Neuron (in vitro differentiated cells): ENCODE measurements around the gene RAB37.

Experiments
- H2AFZ ChIP-seq: one replicate; pipeline ENCODE4 v1.6.1; 2013; ENCODE audit warnings: low read depth, mild to moderate bottlenecking, inconsistent platforms, low read length, moderate library complexity
- H3K27me3 ChIP-seq: one replicate; pipeline ENCODE4 v1.6.1; 2013; ENCODE audit warnings: low read length; ENCODE audit not compliant: insufficient read depth
- H3K36me3 ChIP-seq: one replicate; pipeline ENCODE4 v1.6.1; 2013; ENCODE audit warnings: low read length; ENCODE audit not compliant: insufficient read depth
- H3K4me1 ChIP-seq: one replicate; pipeline ENCODE4 v1.6.1; 2013; ENCODE audit warnings: low read length; ENCODE audit not compliant: insufficient read depth
- H3K4me3 ChIP-seq: 2 replicates; pipeline ENCODE4 v1.5.1; 2013; ENCODE audit warnings: mild to moderate bottlenecking, low read length, moderate library complexity
- H3K9me3 ChIP-seq: one replicate; pipeline ENCODE4 v1.6.1; 2013; ENCODE audit warnings: low read length

The RAB37 gene

DNA sequence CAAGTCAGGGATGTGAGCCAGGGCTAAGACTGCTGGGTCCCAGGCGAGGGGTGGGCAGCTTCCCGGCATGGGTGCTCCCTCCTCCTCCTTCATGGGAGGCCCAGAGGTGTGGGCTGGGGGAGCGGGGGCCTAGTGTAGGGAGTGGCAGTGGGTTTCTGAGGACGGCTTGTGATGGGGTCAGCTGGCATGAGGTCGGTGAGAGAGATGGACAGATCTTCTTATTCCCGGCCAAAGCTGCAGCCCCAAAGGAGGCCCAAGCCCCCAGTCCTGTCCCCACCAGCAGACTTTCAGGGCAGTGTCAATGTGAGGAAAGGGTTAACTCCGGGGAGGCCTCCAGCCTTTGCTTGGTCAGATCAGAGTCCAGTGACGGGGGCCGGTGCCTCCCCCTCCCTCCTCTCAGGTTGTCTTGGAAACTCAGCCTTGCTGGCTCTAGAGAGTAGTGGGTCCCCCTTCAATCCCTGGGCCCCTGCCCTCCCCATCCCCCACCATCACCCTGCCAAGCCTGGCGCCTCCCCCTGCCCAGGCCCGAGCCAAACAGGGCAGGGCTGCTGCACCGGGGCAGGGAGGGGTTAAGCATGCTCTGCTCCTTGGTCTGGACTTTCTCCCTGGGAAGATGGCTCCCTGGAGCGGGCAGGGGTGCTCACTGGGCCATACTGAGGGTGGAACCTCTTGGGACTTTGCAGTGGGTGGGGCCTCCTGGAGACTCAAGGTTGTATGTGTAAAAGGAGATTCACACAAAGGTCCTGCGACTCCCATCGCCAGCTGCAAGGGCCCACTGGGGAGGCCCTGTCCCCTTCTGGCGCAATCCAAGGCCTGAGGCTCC lies 26.7 kb downstream of the RAB37 start:
- H3K4me3 ChIP-seq: no peak overlapping the region
- H3K27me3 ChIP-seq: no peaks in the 10 kb centered on the region
- no peak overlapping the region for H2AFZ ChIP-seq
- no peaks in the 10 kb centered on the region for H3K9me3 ChIP-seq
- H3K4me1 ChIP-seq: peaks cover 53% of the 10 kb centered on the region
- peaks cover 3% of the 10 kb centered on the region for H3K36me3 ChIP-seq

DNA sequence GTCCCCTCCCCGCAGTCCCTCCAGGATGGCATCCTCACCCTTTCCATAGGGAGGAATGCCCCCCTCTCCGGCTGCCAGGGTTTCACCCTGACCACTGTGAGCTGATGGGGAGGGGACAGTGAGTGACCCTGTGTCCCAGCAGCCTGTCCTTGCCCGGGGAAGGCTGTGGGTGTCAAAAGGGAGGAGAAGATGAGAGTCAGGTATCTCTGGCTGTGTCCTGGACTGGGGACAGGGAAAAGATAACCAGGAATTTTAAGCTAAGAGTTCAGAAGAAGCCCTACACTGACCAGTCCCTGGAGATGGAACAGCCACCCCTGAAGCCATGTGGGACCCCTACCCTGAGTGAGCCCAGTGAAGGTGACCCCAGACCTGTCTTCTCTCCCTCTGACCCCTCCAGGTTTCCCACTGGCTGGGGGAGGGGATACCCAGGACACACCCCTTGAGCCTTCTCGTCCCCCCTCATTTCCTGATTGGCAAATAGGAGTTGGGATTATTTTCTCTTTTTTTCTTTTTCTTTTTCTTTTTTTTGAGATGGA lies 27.8 kb downstream of the RAB37 start:
- Histone ChIP-seq H3K4me3 (no peak overlapping the region), H2AFZ (no peak overlapping the region), H3K9me3 (no peaks in the 10 kb centered on the region), H3K36me3 (peaks cover 9% of the 10 kb centered on the region), H3K27me3 (no peaks in the 10 kb centered on the region), H3K4me1 (peaks cover 49% of the 10 kb centered on the region)

DNA sequence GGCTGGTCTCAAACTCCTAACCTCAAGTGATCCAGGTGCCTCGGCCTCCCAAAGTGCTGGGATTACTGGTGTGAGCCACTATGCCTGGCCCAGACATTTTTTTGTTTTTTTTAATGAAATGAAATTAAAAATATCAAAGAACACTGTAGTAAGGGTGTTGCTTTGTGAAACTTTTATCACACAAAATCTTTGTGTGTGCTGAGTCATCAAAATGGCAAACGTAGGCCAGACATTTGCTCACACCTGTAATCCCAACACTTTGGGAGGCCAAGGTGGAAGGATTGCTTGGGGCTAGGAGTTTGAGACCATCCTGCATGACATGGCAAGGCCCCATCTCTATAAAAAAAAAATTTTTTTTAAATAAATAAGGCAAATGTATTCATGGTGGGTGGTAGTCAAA lies 29.4 kb downstream of the RAB37 start:
- H3K4me1 ChIP-seq: peaks cover 33% of the 10 kb centered on the region
- no peak overlapping the region for H2AFZ ChIP-seq
- H3K36me3 ChIP-seq: peaks cover 24% of the 10 kb centered on the region
- H3K4me3 ChIP-seq: no peak overlapping the region
- H3K9me3 ChIP-seq: no peaks in the 10 kb centered on the region
- H3K27me3 ChIP-seq: no peaks in the 10 kb centered on the region

DNA sequence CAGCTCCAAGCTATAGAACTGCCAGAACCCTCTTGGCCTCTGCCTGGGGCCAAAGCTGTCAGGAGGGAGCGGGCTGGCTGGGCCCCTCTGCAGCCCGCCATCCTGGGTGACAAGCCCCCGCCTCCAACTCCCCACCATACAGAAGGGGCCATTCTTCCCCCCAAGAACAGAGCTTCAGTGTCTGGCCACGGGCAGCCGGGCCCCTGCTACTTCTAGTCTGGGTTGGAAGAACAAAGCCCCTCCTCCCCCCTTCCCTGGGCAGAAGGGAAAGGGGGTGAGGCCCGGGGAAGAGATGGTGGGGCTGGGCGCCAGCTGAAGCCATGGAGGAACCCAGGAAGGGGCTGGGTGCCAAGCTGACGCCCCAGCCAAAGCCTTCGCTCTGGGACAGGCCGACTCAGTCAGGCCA lies 30.1 kb downstream of the RAB37 start:
- H2AFZ ChIP-seq: no peak overlapping the region
- peaks cover 26% of the 10 kb centered on the region for H3K4me1 ChIP-seq
- H3K9me3 ChIP-seq: no peaks in the 10 kb centered on the region
- H3K36me3 ChIP-seq: peaks cover 31% of the 10 kb centered on the region
- no peak overlapping the region for H3K4me3 ChIP-seq
- no peaks in the 10 kb centered on the region for H3K27me3 ChIP-seq

DNA sequence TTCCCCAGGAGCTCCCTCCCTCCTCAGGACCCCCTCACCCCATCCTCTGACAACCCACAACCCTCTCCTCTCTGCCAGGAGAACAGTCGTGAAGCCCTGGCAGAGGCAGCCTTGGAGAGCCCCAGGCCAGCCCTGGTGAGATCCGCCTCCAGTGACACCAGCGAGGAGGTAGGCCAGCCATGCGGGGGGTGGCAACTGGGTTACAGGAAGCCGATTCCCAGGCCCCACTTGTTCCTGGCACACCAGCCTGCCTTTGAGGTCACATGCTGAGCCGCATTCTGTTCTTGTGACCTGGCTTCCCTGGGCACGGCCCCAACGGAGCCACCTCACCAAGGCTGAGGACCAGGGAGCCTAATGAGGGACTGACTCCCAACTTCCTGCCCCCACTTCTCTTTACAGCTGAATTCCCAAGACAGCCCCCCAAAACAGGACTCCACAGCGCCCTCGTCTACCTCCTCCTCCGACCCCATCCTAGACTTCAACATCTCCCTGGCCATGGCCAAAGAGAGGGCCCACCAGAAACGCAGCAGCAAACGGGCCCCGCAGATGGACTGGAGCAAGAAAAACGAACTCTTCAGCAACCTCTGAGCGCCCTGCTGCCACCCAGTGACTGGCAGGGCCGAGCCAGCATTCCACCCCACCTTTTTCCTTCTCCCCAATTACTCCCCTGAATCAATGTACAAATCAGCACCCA lies 31.2 kb downstream of the RAB37 start:
- H3K9me3 ChIP-seq: no peaks in the 10 kb centered on the region
- peaks cover 42% of the 10 kb centered on the region for H3K36me3 ChIP-seq
- no peaks in the 10 kb centered on the region for H3K27me3 ChIP-seq
- no peak overlapping the region for H2AFZ ChIP-seq
- peaks cover 18% of the 10 kb centered on the region for H3K4me1 ChIP-seq
- H3K4me3 ChIP-seq: no peak overlapping the region

DNA sequence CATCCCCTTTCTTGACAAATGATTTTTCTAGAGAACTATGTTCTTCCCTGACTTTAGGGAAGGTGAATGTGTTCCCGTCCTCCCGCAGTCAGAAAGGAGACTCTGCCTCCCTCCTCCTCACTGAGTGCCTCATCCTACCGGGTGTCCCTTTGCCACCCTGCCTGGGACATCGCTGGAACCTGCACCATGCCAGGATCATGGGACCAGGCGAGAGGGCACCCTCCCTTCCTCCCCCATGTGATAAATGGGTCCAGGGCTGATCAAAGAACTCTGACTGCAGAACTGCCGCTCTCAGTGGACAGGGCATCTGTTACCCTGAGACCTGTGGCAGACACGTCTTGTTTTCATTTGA lies 31.7 kb downstream of the RAB37 start:
- H3K9me3 ChIP-seq: no peaks in the 10 kb centered on the region
- H3K36me3 ChIP-seq: peaks cover 45% of the 10 kb centered on the region
- H3K4me3 ChIP-seq: no peak overlapping the region
- peaks cover 13% of the 10 kb centered on the region for H3K4me1 ChIP-seq
- no peaks in the 10 kb centered on the region for H3K27me3 ChIP-seq
- H2AFZ ChIP-seq: no peak overlapping the region

DNA sequence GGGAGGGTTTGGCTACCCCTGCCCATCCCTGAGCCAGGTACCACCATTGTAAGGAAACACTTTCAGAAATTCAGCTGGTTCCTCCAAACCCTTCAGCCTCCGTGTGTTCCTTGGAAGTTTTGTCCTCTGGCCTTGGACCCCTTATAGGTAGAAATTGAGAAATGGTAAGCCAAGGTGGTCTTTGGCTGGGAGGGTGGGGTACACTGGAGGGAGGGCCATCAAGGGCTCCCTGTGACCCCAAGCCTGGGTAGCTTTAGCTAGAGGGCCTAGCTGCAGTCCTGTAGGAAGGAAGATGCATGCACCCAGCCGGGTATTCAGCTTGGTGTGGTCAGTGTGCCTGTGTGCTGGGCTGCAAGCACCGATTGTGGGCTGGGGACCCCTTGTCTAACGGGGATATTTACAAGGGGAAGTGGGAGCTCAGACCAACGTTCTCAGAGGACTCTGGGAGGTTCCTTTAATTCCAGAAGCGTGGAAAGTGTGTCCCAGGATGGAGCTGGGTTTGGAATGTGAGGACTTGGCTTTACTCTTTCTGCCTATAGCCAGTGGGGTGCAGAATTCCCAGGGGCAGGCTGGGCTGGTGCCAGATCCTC lies 32.3 kb downstream of the RAB37 start:
- no peak overlapping the region for H2AFZ ChIP-seq
- H3K36me3 ChIP-seq: peaks cover 48% of the 10 kb centered on the region
- no peak overlapping the region for H3K4me3 ChIP-seq

DNA sequence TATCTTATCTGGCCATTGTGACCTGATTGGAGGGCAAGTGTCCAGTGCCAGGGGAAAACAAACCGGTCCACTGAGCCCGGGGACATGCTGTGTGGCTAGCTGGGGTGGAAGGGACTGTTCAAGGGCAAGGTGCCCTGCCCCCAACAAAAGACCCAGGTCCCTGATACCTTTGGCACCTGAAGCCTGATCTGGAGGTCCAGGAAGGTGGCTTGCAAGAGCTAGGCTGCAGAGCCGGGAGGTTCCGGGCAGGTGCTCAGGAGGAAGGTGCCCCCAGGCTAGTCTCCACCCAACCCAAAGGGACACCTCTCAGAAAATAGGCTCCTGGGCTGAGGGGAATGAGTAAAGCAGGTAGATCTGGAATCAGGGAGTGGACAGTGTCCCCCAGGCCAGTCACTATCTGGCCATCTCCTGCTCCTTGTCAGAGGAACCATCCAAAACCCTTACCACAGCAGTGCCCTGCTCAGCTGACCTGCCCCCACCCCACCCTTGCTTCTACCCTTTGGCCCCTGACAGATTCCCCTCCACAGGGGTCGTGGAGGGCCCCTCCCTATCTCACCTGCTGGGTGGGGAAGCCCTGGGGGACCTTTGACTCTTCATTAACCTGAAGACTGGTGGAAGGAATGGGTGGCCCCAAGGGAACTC lies 32.9 kb downstream of the RAB37 start:
- H2AFZ ChIP-seq: no peak overlapping the region
- H3K4me1 ChIP-seq: peaks cover under 1% of the 10 kb centered on the region
- no peaks in the 10 kb centered on the region for H3K27me3 ChIP-seq
- peaks cover 48% of the 10 kb centered on the region for H3K36me3 ChIP-seq
- no peaks in the 10 kb centered on the region for H3K9me3 ChIP-seq
- H3K4me3 ChIP-seq: no peak overlapping the region

More for the DNA sequence above, 32.3 kb downstream of the RAB37 start:
- Histone ChIP-seq H3K4me1 (peaks cover 7% of the 10 kb centered on the region), H3K27me3 (no peaks in the 10 kb centered on the region), H3K9me3 (no peaks in the 10 kb centered on the region)

DNA sequence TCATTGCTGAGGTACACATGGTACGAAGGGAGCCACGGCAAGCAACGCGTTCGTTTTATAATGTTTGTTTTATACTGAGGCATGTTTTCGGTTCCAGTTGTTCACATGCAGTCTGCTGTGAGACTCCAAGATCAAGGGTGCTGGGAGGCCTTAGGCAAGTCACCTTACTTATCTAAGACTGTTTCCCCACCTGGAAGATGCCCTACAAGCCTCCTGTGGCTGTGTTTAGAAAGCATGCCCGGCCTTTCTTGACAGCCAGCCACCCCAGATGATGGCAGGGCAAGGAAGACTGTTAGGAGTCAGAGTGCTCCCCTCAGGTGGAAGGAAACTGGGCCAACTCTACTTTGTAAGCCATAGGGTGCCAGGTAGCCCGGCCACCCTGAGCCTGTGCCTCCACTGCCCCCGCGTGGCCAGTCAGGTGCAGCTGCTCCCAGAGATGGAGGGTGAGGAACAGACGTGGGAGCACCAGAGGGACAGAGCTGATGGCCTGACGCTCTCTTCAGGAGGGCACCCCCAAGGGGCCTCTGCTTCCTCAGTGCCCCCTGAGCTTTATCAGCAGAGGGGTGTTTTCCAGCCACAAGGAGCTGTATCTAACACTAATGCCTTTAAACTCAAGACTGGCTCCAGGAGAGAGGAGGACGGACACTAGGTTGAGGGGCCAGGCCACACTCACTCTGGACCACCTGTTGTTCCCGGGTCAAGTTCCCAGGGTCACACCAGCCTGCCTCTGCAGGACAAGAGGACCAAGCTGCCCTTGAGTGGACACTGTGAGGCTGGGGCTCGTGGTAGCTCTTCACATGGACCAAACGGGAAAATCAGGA lies 33.7 kb downstream of the RAB37 start:
- H3K27me3 ChIP-seq: no peaks in the 10 kb centered on the region
- H2AFZ ChIP-seq: no peak overlapping the region
- no peaks in the 10 kb centered on the region for H3K9me3 ChIP-seq
- no peak overlapping the region for H3K4me3 ChIP-seq
- peaks cover 48% of the 10 kb centered on the region for H3K36me3 ChIP-seq
- peaks cover 7% of the 10 kb centered on the region for H3K4me1 ChIP-seq

DNA sequence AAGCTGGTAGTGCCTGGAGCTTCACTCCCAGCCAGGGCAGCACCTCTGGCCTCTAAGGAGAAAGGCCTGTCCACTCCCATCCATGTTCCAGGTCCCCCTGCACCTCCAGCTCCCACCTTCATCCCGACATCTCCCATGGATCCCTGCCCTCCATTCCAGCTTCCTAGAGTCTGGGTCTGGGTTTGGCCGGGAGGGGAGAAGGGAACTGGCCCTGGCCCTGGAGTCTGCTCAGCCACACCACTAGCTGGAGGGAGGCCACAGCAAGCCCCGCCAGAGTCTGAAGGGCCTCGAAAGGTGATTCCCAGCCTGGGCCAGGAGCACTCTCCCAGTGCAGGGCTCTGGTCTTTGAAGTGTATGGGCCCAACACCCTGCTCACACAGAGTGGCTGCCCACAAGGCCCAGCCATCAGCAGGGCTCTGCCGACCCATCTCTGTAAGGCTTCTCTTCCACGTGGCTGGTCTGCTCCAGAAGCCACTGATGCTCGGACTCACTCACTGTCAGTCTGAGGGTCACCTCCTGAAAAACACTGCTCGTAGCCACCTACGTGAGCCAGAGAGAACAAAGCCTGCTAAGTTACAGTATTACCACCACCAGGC lies 34.4 kb downstream of the RAB37 start:
- Histone ChIP-seq H3K9me3 (no peaks in the 10 kb centered on the region), H3K27me3 (no peaks in the 10 kb centered on the region), H3K4me1 (peaks cover 7% of the 10 kb centered on the region), H2AFZ (no peak overlapping the region), H3K4me3 (no peak overlapping the region), H3K36me3 (peaks cover 48% of the 10 kb centered on the region)

DNA sequence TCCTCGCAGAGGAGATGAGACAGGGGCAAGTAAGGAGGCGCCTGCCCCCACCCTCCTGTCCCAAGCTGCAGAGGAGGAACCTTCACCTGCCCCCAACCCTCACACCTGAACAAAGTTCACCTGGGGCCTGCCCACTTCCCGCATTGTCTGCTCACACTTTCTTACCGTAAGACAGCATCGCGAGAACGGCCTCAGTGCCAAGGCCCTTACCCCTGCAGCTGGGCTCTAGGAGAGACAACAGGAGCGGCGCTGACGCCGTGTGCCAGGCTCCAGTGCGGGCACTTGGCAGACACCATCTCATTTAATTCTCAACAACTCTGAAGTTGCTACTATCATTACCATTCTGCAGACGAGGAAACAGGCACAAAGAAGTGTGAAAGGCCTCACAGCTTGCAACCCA lies 35.0 kb downstream of the RAB37 start:
- H3K27me3 ChIP-seq: no peaks in the 10 kb centered on the region
- no peak overlapping the region for H3K4me3 ChIP-seq
- H3K9me3 ChIP-seq: no peaks in the 10 kb centered on the region
- H3K36me3 ChIP-seq: peaks cover 48% of the 10 kb centered on the region
- H2AFZ ChIP-seq: no peak overlapping the region
- peaks cover 12% of the 10 kb centered on the region for H3K4me1 ChIP-seq

DNA sequence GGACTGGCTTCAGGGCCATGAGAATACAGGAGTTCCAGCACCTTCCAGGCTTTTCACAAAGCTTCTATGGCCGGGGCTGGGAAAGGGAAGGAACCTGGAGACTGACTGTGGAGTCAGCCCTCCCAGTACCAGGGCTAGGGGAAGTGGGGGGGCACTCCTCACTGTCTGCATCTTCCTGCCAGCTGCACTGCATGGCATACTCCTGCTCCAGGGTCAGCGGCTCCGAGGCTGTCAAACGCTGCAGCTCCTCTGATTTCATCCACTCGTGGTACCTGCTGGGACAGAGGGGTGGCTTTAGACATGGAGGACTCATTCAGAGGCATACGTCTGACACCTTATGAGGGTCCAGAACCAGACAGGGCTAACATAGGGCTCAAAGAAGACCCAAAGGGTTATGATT lies 36.4 kb downstream of the RAB37 start:
- H3K9me3 ChIP-seq: no peaks in the 10 kb centered on the region
- peaks cover 16% of the 10 kb centered on the region for H3K4me1 ChIP-seq
- peaks cover 48% of the 10 kb centered on the region for H3K36me3 ChIP-seq
- no peak overlapping the region for H3K4me3 ChIP-seq
- H2AFZ ChIP-seq: no peak overlapping the region
- H3K27me3 ChIP-seq: no peaks in the 10 kb centered on the region
